Measurements from ENCODE around the gene THSD1.
"Not testable (repeated sequence)": the region's sequence is repeated elsewhere in the genome, so short reads cannot be mapped to it uniquely, and the experiment has no call there.

Gene THSD1

GRCh38 chr13:52405767-52406494, at the start of gene THSD1:
TSS of gene THSD1 (minus strand) at chr13:52406172. CDS start at chr13:52402600, 3,572 bp downstream.
- peak; percentile 9 for DNase-seq

GRCh38 chr13:52455677-52456041, 49.7 kb upstream of the THSD1 start:
- peak; percentile 83 for DNase-seq

- peak; percentile 95 for DNase-seq
Observed at GRCh38 chr13:52454820-52455676, 49.1 kb upstream of the THSD1 start, which contains the start of gene CKAP2. TSS of gene CKAP2 (plus strand) at chr13:52455478. CDS start at chr13:52455557, 79 bp downstream.

GRCh38 chr13:52454459-52454819, 48.5 kb upstream of the THSD1 start:
- peak; percentile 18 for DNase-seq

GRCh38 chr13:52452470-52452869, 46.5 kb upstream of the THSD1 start:
- no peak for DNase-seq

DNA sequence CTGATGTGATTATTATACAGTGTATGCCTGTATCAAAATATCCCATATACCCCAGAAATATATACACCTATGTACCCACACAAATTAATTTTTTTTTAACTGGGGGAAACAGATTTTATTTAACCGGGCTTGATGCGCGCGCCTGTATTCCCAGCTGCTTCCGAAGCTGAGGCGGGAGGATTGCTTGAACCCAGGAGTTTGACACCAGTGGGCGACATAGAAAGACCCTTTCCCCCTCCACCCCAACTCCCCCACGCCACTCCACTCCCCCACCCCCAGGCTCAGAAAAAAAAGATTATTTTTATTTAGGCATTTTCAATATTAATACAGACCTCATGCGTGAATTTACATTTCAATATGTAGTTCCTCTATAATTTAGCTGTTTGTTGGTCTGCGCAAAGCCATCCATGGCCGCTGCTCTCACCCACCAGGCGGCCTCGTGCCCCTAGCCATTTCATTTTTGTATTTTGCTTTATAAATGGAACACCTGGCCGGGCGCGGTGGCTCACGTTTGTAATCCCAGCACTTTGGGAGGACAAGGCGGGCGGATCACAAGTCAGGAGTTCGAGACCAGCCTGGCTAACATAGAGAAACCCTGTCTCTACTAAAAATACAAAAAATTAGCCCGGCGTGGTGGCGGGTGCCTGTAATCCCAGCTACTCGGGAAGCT, 45.3 kb upstream of the THSD1 start:
- no peak for DNase-seq

DNA sequence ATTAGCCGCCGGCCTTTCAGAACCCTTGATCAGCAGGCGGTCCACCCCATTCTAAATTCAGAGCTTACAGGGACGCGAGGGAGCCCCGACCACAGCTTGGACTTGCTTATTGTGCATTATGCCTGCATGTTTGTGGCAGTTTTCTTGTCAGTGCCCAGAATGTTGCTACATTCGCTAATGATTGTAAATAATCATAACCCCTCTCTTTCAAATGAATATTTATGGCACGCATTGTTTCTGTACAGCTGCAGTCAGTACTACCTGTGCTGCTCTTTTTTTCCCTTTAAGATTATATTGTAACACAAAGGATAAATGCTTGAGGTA, 44.8 kb upstream of the THSD1 start:
- DNase-seq = no peak

DNA sequence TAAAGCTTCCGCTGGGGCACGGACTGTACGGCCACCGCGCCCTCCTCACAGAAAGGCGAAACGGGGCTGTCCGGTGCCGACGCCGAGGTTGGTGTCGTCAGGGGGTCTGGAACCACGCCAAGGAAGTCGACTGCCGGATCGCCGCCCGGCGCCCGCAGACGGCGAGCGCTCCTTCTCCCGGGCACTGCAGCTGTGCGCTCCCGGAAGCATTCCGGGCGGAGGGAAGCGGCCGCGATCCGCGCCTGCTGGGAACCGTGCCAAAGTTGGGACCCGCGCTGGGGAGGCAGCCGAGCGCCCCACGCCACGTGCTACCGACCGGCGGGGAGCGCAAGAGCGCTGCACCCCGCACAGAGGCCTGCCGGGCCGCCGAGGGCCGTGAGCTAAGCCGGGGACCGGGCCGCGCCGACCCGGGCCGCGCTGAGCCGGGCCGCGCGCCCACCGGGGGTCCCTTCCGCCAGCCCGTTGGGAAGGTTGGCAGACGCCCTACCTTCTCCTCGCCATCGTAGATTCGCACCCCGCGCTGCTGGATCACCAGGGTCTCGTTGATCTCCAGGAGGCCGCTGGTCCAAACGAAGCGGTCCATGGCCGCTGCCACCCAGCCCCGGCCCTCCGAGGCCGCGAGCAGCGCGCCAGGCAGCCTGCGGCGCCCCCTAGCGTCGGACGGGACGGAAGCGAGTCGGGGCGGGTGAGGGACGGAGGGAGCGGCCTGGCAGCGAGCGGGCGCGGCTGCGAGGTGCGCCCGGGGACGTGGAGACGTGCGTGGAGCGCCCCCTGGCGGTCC, 44.2 kb upstream of the THSD1 start, which contains the start of gene VPS36:
VPS36 (minus strand) TSS at position 623 of the 781 bp plus-strand sequence; CDS start at position 583, 40 bp downstream.
- peak; percentile 95 for DNase-seq

- no peak for DNase-seq
Observed at GRCh38 chr13:52449331-52450011, 43.5 kb upstream of the THSD1 start.

DNA sequence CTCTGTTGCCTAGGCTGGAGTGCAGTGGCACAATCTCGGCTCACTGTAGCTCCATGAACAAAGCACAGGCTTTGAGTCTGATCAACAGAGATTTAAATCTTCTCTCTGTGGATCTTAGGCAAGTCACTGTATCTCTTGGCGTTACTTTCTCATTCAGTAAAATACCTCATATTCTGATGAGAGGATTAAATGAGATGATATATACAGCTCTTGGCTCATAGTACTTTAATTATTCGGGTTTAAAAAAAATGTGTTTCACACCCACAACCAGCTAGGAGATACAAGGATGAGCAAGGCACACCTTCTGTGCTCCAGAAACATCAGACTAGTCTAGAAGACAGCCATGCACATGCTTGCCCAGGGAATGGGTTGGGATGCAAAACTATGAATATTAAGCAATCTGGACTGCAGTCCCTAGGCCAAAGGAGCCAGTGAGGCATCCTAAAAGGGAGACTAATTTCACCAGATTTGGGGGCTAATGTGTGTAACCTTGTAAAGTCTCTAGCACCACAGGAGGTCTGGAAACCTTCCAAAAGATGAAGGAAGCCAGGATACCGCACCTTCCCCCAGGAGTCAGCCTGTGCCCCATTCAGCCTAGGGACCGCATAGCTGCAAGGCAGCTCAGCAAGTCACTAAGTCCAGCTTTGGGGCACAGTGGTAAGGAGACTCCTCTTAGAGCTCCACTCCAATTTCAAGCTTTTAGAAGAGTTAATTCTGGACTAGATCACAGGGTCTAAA, 42.0 kb upstream of the THSD1 start:
- DNase-seq = no peak

DNA sequence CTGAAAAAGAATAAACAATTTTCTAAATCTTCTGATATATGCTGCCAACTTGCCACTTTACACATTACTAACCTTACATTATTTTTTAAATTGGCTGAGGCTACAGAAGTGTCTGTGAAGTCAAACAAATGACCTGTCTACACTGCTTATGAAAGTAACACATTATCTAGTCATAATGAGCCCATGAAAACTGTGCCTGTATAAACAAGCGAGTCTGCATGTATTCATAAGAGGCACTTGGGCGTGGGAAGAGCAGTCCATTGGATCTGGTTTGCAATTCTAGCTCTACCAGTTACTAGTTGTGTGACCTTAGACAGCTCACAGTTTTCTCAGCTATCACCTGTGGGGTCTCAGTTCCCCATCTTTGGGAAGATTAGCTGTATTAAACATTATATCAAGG, 41.4 kb upstream of the THSD1 start:
- DNase-seq = no peak

DNA sequence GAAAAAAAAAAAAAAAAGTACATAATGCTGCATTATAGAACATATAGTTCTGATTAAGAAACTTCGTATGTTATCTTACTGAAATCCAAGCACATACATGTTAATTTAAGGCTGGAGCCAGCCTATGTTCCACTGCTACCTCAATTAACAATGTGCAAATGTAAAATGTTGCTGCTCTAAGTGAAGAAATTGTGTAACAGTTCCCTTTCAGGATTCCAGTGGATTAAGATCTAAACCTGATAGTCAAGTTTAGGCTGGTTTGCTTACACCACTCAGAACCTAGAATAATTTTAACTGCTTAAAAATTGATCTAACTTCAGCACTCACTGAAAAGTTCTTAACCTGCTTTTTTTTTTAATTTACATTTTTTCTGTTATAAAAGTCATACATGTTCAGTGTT, 40.3 kb upstream of the THSD1 start:
- DNase-seq = no peak

- no peak for DNase-seq
Observed at GRCh38 chr13:52432456-52432855, 26.5 kb upstream of the THSD1 start.

DNA sequence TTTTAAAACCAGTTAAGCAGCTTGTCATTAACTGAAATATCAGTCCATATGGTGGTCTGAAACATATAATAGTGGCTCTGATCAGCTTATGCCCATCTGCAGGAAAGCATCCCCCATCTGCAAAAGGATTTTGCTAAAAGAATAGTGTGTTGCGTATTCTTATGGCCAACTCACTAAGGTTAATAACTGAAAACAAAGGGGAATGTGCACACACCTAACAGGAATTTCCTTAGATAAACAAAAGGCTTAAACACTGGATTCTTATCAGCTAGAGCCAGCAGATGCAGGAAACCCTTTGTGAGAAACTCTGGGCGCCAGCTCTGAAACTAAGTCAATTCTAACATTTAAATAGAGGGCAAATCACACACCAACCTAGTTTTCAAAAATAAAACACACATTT, 22.3 kb upstream of the THSD1 start:
- DNase-seq = no peak

DNA sequence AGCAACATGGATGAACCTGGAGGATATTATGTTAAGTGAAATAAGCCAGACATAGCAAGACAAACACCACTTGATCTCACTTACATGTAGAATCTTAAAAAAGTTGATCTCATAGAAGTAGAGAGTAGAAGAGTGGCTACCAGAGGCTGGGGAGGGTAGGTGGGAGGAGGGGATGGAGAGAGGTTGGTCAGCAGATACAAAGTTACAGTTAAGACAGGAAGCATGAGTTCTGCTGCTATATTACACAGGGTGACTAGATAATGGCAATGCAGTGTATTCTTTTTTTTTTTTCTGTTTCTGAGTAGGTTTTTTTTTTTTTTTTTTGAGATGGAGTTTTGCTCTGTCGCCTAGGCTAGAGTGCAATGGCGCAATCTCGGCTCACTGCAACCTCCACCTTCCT, 15.2 kb upstream of the THSD1 start:
- no peak for DNase-seq

- no peak for DNase-seq
Observed at GRCh38 chr13:52419080-52419479, 13.1 kb upstream of the THSD1 start.

DNA sequence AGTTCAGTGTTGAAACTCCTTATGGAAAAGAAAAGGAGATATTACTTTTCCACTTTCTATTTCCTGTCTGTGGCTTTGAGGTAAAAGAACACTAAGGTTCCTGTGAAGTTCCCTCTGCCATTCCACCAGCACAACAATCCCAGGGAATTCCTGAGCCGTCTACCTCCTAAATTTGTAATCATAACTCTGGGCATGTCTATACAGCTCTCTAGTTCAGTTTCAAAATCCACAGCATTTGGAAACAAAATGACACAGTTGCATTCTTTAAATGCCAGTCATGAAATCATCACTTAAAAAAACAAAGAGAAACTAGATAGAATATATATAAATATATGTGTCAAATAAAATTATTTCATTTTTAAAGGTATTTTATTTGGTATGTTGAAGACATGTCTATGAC, 9.0 kb upstream of the THSD1 start:
- no peak for DNase-seq

DNA sequence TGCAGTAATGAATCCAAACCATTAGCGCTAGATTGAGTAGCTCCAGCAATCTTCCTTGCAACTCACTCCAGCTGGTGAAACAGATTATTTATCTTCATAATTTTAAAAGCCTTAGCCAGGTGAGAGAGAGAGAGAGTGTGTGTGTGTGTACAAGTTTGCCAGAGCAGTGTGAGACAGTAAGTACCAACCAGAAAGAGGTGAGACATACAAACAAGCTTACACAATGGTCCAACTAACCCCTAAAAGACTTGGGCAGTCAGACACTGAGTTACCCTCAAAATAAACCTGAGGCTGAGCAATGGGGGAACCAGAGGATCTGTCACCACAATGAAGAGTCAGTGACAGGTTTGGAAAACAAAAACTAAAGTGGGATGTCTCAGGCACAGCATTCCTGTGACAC, 8.1 kb upstream of the THSD1 start:
- DNase-seq = no peak

DNA sequence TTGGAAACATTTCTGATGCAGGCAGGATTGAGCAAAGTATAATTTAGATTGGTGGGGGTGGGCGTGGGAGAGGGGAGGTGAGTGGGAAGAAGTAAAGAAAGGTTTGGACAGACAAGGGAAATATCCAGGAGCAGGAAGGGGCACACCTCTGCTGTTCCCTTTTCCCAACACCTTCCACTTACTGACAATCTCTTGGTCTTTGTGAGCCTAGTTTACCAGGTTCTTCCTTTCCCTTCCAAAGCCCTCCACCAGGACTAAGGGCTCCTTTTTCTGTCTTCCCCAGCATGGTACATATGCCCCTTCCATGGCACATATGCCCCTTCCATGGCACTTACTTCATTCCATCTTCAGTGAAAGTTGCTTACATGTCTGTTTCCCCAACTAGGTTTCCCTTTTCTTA, 6.2 kb upstream of the THSD1 start:
- no peak for DNase-seq

DNA sequence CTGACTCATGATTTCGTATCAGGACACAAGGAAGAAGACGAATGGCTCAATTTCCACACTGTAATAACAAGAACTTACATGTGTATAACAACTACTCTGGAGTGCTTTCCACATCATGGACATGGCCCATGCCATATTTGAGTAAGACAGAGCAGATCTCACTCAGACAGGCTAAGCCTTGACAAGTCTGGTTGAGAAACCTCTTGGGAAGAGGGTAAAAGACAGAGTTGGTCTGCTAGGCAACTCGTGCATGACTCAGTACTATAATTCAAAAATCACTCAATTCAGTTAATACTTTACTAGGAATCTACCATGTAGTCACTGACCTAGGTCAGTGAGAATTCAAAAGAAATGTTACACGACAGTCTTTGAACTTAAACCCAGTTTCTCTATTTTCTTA, 5.7 kb upstream of the THSD1 start:
- DNase-seq = no peak

DNA sequence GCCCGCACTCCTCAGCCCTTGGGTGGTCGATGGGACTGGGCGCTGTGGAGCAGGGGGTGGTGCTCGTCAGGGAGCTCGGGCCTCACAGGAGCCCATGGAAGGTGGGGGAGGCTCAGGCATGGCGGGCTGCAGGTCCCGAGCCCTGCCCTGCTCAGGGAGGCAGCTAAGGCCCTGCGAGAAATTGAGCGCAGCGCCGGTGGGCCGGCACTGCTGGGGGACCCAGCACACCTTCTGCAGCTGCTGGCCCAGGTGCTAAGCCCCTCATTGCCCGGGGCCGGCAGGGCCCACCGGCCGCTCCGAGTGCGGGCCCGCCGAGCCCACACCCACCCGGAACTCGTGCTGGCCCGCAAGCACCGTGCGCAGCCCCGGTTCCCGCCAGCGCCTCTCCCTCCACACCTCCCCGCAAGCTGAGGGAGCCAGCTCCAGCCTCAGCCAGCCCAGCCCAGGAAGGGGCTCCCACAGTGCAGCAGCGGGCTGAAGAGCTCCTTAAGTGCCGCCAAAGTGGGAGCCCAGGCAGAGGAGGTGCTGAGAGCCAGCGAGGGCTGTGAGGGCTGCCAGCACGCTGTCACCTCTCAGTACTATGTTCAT, 2.2 kb upstream of the THSD1 start:
- not testable (repeated sequence) for DNase-seq

All from activated naive CD4-positive, alpha-beta T cell treated with Interleukin-2 at 50 U/mL for 16 hours (primary cell).